ENCODE measurements around the gene ARF3. TPM values are rescaled to one million over a fixed set of nuclear protein-coding genes. Genes with fewer than 3 reads are reported as not detected.
"Not testable (repeated sequence)": the region's sequence is repeated elsewhere in the genome, so short reads cannot be mapped to it uniquely, and the experiment has no call there.

ARF3 gene
- total and polyA plus RNA-seq, 2 donors (not counting 1 experiment from before 2014, with no cell fraction given): 31.7 to 77.5 TPM

DNA sequence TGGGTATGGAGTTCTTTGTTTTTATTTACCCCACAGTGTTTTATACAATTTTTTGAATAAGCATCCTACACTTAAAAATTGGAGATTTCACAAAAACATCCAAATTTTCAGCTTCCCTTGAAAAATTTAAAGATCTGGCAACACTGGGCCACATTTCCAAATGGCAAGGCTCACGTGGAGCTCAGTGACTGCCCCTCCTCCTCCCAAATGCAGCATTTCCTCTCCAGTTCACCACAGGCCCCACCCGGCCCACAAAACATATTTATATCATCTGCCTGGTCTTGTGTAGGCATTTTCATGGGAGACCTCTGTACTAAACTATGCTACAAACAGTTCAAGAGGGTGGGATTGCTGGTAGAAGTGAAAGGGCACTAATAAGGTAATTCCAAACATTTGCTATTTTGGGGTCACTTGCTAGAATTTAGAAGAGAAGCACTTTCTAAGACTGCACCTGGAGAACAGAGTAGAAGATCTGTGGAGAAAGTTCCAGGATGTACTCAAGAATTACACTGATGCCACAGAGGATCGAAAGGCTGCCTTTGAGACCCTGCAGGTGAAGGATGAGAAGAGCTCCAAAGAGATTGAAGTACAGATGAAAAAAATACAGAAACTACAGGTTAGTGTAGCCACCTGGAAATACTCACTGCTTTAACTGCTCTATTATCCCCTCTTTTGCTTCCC is 39.3 kb downstream of the ARF3 start:
- Histone ChIP-seq H4K20me1 (ENCODE audit: control insufficient read depth, insufficient read depth, low read length, poor library complexity, severe bottlenecking) (no peaks in the 10 kb centered on the region), H3K4me1 (ENCODE audit: control insufficient read depth in 2 of 2, insufficient read depth in 2 of 2, low read length in 2 of 2) (peaks cover 14 to 15% of the 10 kb centered on the region in 2 donors), H3K27me3 (replicated peaks in 1 of 4; ENCODE audit: control extremely low read depth in 1 of 4, control insufficient read depth in 3 of 4, insufficient read depth in 4 of 4, low read length in 3 of 4) (no peaks in the 10 kb centered on the region), H2AFZ (ENCODE audit: insufficient read depth, low read depth, low read length, poor library complexity, severe bottlenecking) (peak overlapping the region; percentile 40), H3K4me3 (ENCODE audit: control extremely low read depth in 1 of 5, extremely low read depth in 1 of 5, insufficient read depth in 1 of 5, low read depth in 2 of 5, low read length in 4 of 5) (peak overlapping the region in 2 of 5 experiments; percentile 13 to 31), H3K9me3 (ENCODE audit: control extremely low read depth in 1 of 3, control insufficient read depth in 2 of 3, insufficient read depth in 1 of 3, low read length in 2 of 3) (no peaks in the 10 kb centered on the region), H3K4me2 (replicated peaks; ENCODE audit: low read depth, low read length, poor library complexity, severe bottlenecking) (peak overlapping the region; percentile 48), H3K79me2 (ENCODE audit: control insufficient read depth, insufficient read depth, low read length) (no peaks in the 10 kb centered on the region), H3K36me3 (replicated peaks in 1 of 2; ENCODE audit: control extremely low read depth in 1 of 2, control insufficient read depth in 1 of 2, extremely low read depth in 1 of 2, insufficient read depth in 2 of 2, low read length in 1 of 2) (peaks cover 0 to 3% of the 10 kb centered on the region in 2 experiments), H3K9ac (ENCODE audit: low read length) (peak overlapping the region; percentile 19), H3K27ac (ENCODE audit: low read length in 2 of 2) (peak overlapping the region in 1 of 2 donors; percentile 16)
- DNase-seq (no peak), ATAC-seq (ENCODE audit: low read depth) (no peak)
- 40% methylated on average over 2 of the region's 3 CpGs for WGBS (ENCODE audit: insufficient coverage)
- TF ChIP-seq, protein P1, sequence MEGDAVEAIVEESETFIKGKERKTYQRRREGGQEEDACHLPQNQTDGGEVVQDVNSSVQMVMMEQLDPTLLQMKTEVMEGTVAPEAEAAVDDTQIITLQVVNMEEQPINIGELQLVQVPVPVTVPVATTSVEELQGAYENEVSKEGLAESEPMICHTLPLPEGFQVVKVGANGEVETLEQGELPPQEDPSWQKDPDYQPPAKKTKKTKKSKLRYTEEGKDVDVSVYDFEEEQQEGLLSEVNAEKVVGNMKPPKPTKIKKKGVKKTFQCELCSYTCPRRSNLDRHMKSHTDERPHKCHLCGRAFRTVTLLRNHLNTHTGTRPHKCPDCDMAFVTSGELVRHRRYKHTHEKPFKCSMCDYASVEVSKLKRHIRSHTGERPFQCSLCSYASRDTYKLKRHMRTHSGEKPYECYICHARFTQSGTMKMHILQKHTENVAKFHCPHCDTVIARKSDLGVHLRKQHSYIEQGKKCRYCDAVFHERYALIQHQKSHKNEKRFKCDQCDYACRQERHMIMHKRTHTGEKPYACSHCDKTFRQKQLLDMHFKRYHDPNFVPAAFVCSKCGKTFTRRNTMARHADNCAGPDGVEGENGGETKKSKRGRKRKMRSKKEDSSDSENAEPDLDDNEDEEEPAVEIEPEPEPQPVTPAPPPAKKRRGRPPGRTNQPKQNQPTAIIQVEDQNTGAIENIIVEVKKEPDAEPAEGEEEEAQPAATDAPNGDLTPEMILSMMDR (IDR thresholded peaks at IDR 0.05): no peak
- TF ChIP-seq EZH2 (IDR thresholded peaks at IDR 0.05; ENCODE audit: borderline replicate concordance, insufficient read depth, low read depth, low read length, poor library complexity, severe bottlenecking): no peak
- peaks cover 17% of the 10 kb centered on the region for H3K4me1 Mint-ChIP-seq
- peak overlapping the region; percentile 65 for H3K27ac Mint-ChIP-seq
- H3K27me3 Mint-ChIP-seq: no peaks in the 10 kb centered on the region
- intact Hi-C loops (cut with micrococcal nuclease): no loop called here
- POLR2A ChIA-PET: no interaction called here
- no peaks in the 10 kb centered on the region for H3K9me3 Mint-ChIP-seq (ENCODE audit: insufficient read depth)
- peak overlapping the region; percentile 53 for H3K4me3 Mint-ChIP-seq
- CTCF ChIA-PET: interaction anchor here (0.6 to 1.2 kb wide), 4 partner anchors 14 to 160 kb away, joined by 3 to 6 read pairs (median 4); a partner anchor contains a TSS

DNA sequence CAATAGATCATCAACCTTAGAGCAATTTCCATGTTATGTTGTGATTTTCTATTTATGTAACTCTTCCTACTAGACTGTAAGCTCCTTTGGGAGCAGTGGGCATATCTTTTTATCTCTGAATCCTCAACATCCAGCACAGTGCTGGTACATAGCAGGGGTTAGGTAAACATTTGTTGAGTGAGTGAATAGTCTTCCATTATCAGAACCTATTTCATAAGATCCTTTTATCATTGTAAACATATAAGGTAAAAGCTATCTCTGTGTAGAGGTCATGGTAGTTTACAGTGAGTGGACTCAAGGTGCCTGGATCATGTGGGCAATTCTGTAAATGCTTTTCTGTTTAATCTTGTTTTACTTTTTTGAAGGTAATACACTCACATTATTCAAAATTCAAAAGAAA is 47.1 kb downstream of the ARF3 start:
- no peak overlapping the region for H3K4me3 Mint-ChIP-seq
- Histone ChIP-seq H3K27ac (ENCODE audit: low read length in 2 of 2) (no peak overlapping the region), H2AFZ (ENCODE audit: insufficient read depth, low read depth, low read length, poor library complexity, severe bottlenecking) (no peak overlapping the region), H3K9ac (ENCODE audit: low read length) (no peak overlapping the region), H3K27me3 (replicated peaks in 1 of 4; ENCODE audit: control extremely low read depth in 1 of 4, control insufficient read depth in 3 of 4, insufficient read depth in 4 of 4, low read length in 3 of 4) (no peaks in the 10 kb centered on the region), H3K4me3 (ENCODE audit: control extremely low read depth in 1 of 5, extremely low read depth in 1 of 5, insufficient read depth in 1 of 5, low read depth in 2 of 5, low read length in 4 of 5) (no peak overlapping the region), H3K4me2 (replicated peaks; ENCODE audit: low read depth, low read length, poor library complexity, severe bottlenecking) (no peak overlapping the region), H3K4me1 (ENCODE audit: control insufficient read depth in 2 of 2, insufficient read depth in 2 of 2, low read length in 2 of 2) (no peaks in the 10 kb centered on the region), H3K79me2 (ENCODE audit: control insufficient read depth, insufficient read depth, low read length) (no peaks in the 10 kb centered on the region), H3K9me3 (ENCODE audit: control extremely low read depth in 1 of 3, control insufficient read depth in 2 of 3, insufficient read depth in 1 of 3, low read length in 2 of 3) (no peaks in the 10 kb centered on the region), H3K36me3 (replicated peaks in 1 of 2; ENCODE audit: control extremely low read depth in 1 of 2, control insufficient read depth in 1 of 2, extremely low read depth in 1 of 2, insufficient read depth in 2 of 2, low read length in 1 of 2) (no peaks in the 10 kb centered on the region), H4K20me1 (ENCODE audit: control insufficient read depth, insufficient read depth, low read length, poor library complexity, severe bottlenecking) (no peaks in the 10 kb centered on the region)
- ATAC-seq (ENCODE audit: low read depth) (no peak), DNase-seq (no peak)
- POLR2A ChIA-PET: no interaction called here
- peaks cover 15% of the 10 kb centered on the region for H3K27me3 Mint-ChIP-seq
- no peak overlapping the region for H3K27ac Mint-ChIP-seq
- CTCF ChIA-PET: interaction anchor here (0.9 to 1.7 kb wide), 6 partner anchors 8 to 448 kb away, joined by 3 to 6 read pairs (median 3); no protein-coding TSS in a partner anchor
- TF ChIP-seq, protein P1 (IDR thresholded peaks at IDR 0.05): no peak
- no peak for TF ChIP-seq EZH2 (IDR thresholded peaks at IDR 0.05; ENCODE audit: borderline replicate concordance, insufficient read depth, low read depth, low read length, poor library complexity, severe bottlenecking)
- intact Hi-C loops (cut with micrococcal nuclease): no loop called here
- no peaks in the 10 kb centered on the region for H3K9me3 Mint-ChIP-seq (ENCODE audit: insufficient read depth)
- no peaks in the 10 kb centered on the region for H3K4me1 Mint-ChIP-seq

DNA sequence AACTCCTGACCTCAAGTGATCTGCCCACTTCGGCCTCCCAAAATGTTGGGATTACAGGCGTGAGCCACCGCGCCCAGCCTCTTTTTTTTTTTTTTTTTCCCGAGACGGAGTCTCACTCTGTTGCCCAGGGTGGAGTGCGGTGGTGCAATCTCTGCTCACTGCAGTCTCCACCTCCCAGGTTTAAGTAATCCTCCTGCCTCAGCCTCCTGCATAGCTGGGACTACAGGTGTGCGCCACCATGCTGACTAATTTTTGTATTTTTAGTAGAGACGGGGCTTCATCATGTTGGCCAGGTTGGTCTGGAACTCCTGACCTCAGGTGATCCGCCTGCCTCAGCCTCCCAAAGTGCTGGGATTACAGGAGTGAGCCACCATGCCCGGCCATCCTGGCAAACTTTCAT is 47.6 kb downstream of the ARF3 start:
- POLR2A ChIA-PET; H2AFZ ChIP-seq (ENCODE audit: insufficient read depth, low read depth, low read length, poor library complexity, severe bottlenecking); H3K9me3 Mint-ChIP-seq (ENCODE audit: insufficient read depth); H3K27ac ChIP-seq (ENCODE audit: low read length in 2 of 2); H3K4me3 ChIP-seq (ENCODE audit: control extremely low read depth in 1 of 5, extremely low read depth in 1 of 5, insufficient read depth in 1 of 5, low read depth in 2 of 5, low read length in 4 of 5); DNase-seq; H3K79me2 ChIP-seq (ENCODE audit: control insufficient read depth, insufficient read depth, low read length); H3K27ac Mint-ChIP-seq; H3K4me1 Mint-ChIP-seq; H3K4me1 ChIP-seq (ENCODE audit: control insufficient read depth in 2 of 2, insufficient read depth in 2 of 2, low read length in 2 of 2); H3K9ac ChIP-seq (ENCODE audit: low read length); H3K9me3 ChIP-seq (ENCODE audit: control extremely low read depth in 1 of 3, control insufficient read depth in 2 of 3, insufficient read depth in 1 of 3, low read length in 2 of 3); H3K36me3 ChIP-seq (replicated peaks in 1 of 2; ENCODE audit: control extremely low read depth in 1 of 2, control insufficient read depth in 1 of 2, extremely low read depth in 1 of 2, insufficient read depth in 2 of 2, low read length in 1 of 2); H3K4me3 Mint-ChIP-seq; ATAC-seq (ENCODE audit: low read depth); intact Hi-C loops (cut with micrococcal nuclease); H4K20me1 ChIP-seq (ENCODE audit: control insufficient read depth, insufficient read depth, low read length, poor library complexity, severe bottlenecking); H3K27me3 ChIP-seq (replicated peaks in 1 of 4; ENCODE audit: control extremely low read depth in 1 of 4, control insufficient read depth in 3 of 4, insufficient read depth in 4 of 4, low read length in 3 of 4); H3K4me2 ChIP-seq (replicated peaks; ENCODE audit: low read depth, low read length, poor library complexity, severe bottlenecking): not testable (repeated sequence)
- 100% methylated on average over 7 of the region's 11 CpGs for WGBS (ENCODE audit: insufficient coverage)
- H3K27me3 Mint-ChIP-seq: peaks cover 15% of the 10 kb centered on the region
- CTCF ChIA-PET: interaction anchor here (0.9 to 1.1 kb wide), 2 partner anchors 79 to 449 kb away, joined by 3 read pairs; no protein-coding TSS in a partner anchor
